BLaER1 (cell line): ENCODE measurements around the gene CEP126.

Source experiments
- H3K27ac ChIP-seq: shearing (Covaris generic); formaldehyde crosslinking; 2 replicates; pipeline ENCODE4 v1.8.1; 2022
- H3K27me3 ChIP-seq: shearing (Covaris generic); formaldehyde crosslinking; 2 replicates; pipeline ENCODE4 v1.8.1; 2022
- H3K36me3 ChIP-seq: shearing (Covaris generic); formaldehyde crosslinking; 2 replicates; pipeline ENCODE4 v1.8.1; 2022
- H3K4me1 ChIP-seq: shearing (Covaris generic); formaldehyde crosslinking; 2 replicates; pipeline ENCODE4 v1.8.1; 2022
- H3K4me2 ChIP-seq: shearing (Covaris generic); formaldehyde crosslinking; 2 replicates; pipeline ENCODE4 v1.8.1; 2022
- H3K4me3 ChIP-seq: shearing (Covaris generic); formaldehyde crosslinking; 2 replicates; pipeline ENCODE4 v1.8.1; 2022
- H3K9ac ChIP-seq: shearing (Covaris generic); formaldehyde crosslinking; 2 replicates; pipeline ENCODE4 v1.8.1; 2022
- H3K9me3 ChIP-seq: shearing (Covaris generic); formaldehyde crosslinking; 2 replicates; pipeline ENCODE4 v1.8.1; 2022
- H4K20me1 ChIP-seq: shearing (Covaris generic); formaldehyde crosslinking; 2 replicates; pipeline ENCODE4 v1.8.1; 2022
- Cebpa-rat ChIP-seq: shearing (Covaris generic); IDR thresholded peaks from 2 replicates; pipeline ENCODE4 v1.8.1; 2022

CEP126 gene

GRCh38 chr11:102036757-102037156 is 121.9 kb downstream of the CEP126 start:
- Histone ChIP-seq H4K20me1 (no peaks in the 10 kb centered on the region), H3K4me1 (no peaks in the 10 kb centered on the region), H3K4me2 (no peak overlapping the region), H3K9me3 (peaks cover 8% of the 10 kb centered on the region; the same call in 1 of the 2 replicates), H3K9ac (no peak overlapping the region), H3K4me3 (no peak overlapping the region), H3K27ac (no peak overlapping the region), H3K27me3 (no peaks in the 10 kb centered on the region), H3K36me3 (no peaks in the 10 kb centered on the region)
- TF ChIP-seq Cebpa-rat = no peak

- H3K9ac ChIP-seq = no peak overlapping the region
- H3K27me3 ChIP-seq = no peaks in the 10 kb centered on the region
- H4K20me1 ChIP-seq = no peaks in the 10 kb centered on the region
- no peak overlapping the region for H3K4me2 ChIP-seq
- TF ChIP-seq Cebpa-rat = no peak
- 0 out of 2 replicates have a peak, but pooled peaks cover 5% of the 10 kb centered on the region for H3K9me3 ChIP-seq
- H3K27ac ChIP-seq = no peak overlapping the region
- no peaks in the 10 kb centered on the region for H3K36me3 ChIP-seq
- H3K4me1 ChIP-seq = no peaks in the 10 kb centered on the region
- H3K4me3 ChIP-seq = no peak overlapping the region
Measured at GRCh38 chr11:102046841-102047240, 132.0 kb downstream of the CEP126 start.

DNA sequence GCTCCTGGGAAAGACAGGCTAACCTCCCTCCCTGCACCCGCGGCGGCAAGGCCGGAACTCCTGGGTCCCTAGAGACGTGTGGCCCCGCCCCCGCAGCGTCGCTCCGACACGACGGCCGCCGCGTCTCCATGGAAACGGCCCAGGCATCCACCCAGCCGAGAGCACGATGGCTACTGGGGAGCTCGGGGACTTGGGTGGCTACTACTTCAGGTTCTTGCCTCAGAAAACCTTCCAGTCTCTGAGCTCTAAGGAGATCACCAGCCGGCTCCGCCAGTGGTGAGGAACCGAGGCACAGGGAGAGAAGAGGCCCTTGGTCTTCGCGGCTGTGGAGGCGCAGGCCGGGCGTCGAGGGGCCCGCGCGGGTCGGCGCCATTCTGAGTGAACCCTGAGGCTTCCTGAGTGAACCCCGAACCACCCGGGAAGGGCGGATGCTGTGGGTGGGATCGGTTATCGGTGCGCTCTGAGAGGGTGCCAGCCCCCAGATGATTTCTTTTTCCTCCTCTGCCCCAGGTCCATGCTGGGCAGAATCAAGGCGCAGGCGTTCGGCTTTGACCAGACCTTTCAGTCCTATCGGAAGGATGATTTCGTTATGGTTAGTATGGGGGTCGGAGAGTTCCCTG is 132.6 kb downstream of the CEP126 start, which contains the start of gene CFAP300:
CFAP300 (plus strand) TSS at position 133 of the 620 bp plus-strand sequence; CDS start at position 167, 34 bp downstream.
- Histone ChIP-seq H3K27ac (no peak within 1 kb of the TSS), H3K27me3 (no peaks in the 10 kb centered on the region), H3K36me3 (no peaks in the 10 kb centered on the region), H4K20me1 (no peaks in the 10 kb centered on the region), H3K4me3 (no peak within 1 kb of the TSS), H3K9ac (no peak within 1 kb of the TSS), H3K4me1 (no peaks in the 10 kb centered on the region), H3K4me2 (no peak within 1 kb of the TSS), H3K9me3 (0 out of 2 replicates have a peak, but pooled peaks cover 5% of the 10 kb centered on the region)
- TF ChIP-seq Cebpa-rat = no peak
